GM12864 (cell line): ENCODE measurements around the gene MSN.
A peak's percentile ranks its signal among the peaks of the same experiment; 100 is the strongest.

Experiments
- DNase-seq: peaks from one replicate; pipeline ENCODE4 v3.0.0-alpha.2; 2011; ENCODE audit warnings: low read depth
- H3K4me3 ChIP-seq: 2 replicates; pipeline ENCODE4 v1.5.1; 2011; ENCODE audit warnings: mild to moderate bottlenecking, low read depth, low read length, control low read depth
- TF ChIP-seq, protein P1 (sequence below): IDR thresholded peaks from 2 replicates; pipeline ENCODE4 v1.5.1; 2011; ENCODE audit warnings: low read depth, mild to moderate bottlenecking, moderate library complexity, low read length, control low read depth, inconsistent platforms; ENCODE audit errors: missing control alignments

Gene MSN

GRCh38 chrX:65688403-65688871 lies 21.0 kb downstream of the MSN start:
- TF ChIP-seq, protein P1, sequence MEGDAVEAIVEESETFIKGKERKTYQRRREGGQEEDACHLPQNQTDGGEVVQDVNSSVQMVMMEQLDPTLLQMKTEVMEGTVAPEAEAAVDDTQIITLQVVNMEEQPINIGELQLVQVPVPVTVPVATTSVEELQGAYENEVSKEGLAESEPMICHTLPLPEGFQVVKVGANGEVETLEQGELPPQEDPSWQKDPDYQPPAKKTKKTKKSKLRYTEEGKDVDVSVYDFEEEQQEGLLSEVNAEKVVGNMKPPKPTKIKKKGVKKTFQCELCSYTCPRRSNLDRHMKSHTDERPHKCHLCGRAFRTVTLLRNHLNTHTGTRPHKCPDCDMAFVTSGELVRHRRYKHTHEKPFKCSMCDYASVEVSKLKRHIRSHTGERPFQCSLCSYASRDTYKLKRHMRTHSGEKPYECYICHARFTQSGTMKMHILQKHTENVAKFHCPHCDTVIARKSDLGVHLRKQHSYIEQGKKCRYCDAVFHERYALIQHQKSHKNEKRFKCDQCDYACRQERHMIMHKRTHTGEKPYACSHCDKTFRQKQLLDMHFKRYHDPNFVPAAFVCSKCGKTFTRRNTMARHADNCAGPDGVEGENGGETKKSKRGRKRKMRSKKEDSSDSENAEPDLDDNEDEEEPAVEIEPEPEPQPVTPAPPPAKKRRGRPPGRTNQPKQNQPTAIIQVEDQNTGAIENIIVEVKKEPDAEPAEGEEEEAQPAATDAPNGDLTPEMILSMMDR: no peak
- DNase-seq: peak; percentile 74
- H3K4me3 ChIP-seq: no peak overlapping the region

DNA sequence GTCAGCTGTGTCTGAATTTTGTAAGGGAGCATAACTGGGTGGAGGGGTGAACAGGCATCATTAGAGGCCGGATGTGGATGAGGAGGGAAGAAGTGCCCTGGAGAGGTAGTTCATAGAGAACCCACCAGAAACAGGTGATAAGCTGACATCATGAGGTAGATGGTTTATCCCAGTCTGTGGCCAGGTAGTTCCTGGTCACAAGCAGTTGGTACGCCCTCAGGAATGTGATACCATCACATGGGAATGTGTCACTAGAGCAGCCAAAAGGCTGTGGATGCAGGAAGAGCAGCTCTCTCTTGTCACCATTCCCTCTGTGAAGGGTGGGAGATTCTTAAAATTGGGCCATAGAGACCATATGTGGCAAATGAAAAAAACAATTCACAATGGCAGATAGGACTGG lies 21.9 kb downstream of the MSN start:
- no peak for DNase-seq
- no peak overlapping the region for H3K4me3 ChIP-seq
- TF ChIP-seq, protein P1: no peak

- no peak for DNase-seq
- TF ChIP-seq, protein P1: no peak
- H3K4me3 ChIP-seq: no peak overlapping the region
Measured at GRCh38 chrX:65690057-65690855, 22.8 kb downstream of the MSN start.

GRCh38 chrX:65695849-65696449 lies 28.5 kb downstream of the MSN start:
- no peak overlapping the region for H3K4me3 ChIP-seq
- TF ChIP-seq, protein P1: no peak

DNA sequence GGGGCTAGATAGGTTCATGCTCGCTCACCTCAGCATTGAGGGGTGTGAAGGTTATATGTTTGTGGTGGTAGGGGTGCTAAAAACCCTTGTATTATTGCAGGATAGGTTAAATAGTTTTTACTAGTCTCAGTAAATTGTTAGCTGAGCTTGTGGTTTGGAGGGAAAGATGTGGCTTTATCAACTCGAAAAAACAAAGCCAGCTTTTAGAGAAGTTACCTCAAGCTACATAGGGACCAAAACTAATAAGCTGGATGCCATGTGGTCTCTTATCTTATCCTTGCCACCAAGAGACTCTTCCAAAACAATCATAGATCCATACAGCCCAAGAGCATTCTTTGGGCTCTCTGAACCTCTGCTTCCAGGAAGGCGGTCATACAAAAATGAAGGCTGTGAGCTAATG lies 29.2 kb downstream of the MSN start:
- TF ChIP-seq, protein P1: no peak
- DNase-seq: no peak
- no peak overlapping the region; the same call in 1 of the 2 replicates for H3K4me3 ChIP-seq

More at GRCh38 chrX:65695849-65696449, 28.5 kb downstream of the MSN start:
- DNase-seq: no peak

GRCh38 chrX:65697211-65697641 lies 29.8 kb downstream of the MSN start:
- H3K4me3 ChIP-seq: peak overlapping the region; percentile 20; the same call in 1 of the 2 replicates
- TF ChIP-seq, protein P1: no peak
- DNase-seq: no peak
